NT2/D1 (cell line): ENCODE results near the gene PHF21B.

Experiments used
- YY1 ChIP-seq: IDR thresholded peaks from 2 replicates; pipeline ENCODE4 v1.6.1; 2011; ENCODE audit not compliant: insufficient read length, insufficient read depth
- ZNF274 ChIP-seq: IDR thresholded peaks from 2 replicates; pipeline ENCODE4 v1.6.1; 2011; ENCODE audit warnings: mild to moderate bottlenecking, low read depth, low read length

DNA sequence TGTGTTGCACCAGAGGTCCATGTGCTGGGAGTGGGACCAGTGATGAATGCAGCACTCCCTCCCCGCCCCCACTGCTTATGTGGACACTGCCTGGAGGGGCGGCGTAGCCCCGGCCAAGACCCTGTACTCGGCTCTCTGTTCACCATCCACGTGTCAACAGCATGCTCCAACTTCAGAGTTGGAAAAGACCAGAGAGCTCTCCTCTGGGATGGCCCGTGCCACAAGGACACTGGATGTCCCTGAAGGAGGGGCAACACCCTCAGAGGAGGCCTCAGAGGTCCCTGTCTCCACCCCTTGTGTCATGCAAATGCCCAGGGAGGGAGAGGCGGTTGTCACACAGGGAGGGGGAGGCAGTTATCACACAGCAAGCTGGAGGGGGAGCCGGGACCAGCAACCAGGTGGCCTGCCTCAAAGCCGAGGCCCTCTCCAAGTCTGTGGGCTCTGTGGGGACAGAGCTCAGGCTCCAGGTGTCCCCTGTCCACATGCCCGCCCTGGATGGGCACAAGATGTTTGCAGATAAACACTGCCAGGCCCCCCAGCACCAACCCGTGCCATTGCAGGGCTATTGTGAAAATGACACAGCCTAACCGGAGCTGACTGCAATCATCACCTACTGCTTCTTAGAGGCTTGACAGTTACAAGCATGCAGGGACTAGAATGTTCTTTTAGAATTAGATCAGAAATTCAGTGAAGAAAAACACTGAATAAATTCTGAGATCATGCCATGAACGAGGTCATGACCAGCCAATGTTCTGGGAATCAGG is 121.1 kb downstream of the PHF21B start:
- TF ChIP-seq ZNF274 (no peak), YY1 (no peak)
